Activated T-helper 1 cell treated with anti-CD3 and anti-CD28 coated beads, Interleukin-2, amount 50 U/mL, for 16 hours (primary cell): Measurements from ENCODE around the gene PDE4D.
"Not testable (repeated sequence)": the region's sequence is repeated elsewhere in the genome, so short reads cannot be mapped to it uniquely, and the experiment has no call there.

Source experiments
- DNase-seq, 2 donors: peaks; one replicate each; pipeline ENCODE4 v3.0.0-alpha.2; 2020; ENCODE audit warnings: low read depth in 1 of 2, low spot score in 1 of 2

Gene PDE4D

DNA sequence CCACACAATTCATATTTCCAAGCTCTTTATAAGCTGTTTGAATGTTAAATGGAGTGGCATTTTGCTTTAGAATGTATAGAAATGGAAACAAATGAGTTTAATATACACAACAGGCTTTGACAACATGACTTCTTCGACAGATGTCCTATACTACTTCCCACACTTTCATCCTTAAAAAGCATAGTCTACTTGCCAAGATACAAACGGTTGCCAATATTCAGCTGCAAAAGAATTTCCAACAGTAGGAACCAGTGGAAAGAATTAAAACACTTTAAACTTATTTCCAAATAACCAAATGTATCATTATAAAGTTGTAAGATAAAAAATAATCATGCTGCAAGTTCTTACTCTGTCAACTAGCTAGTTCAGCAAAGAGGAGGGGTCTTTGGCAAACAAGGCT, 456.4 kb downstream of the PDE4D start:
- no peak for DNase-seq

DNA sequence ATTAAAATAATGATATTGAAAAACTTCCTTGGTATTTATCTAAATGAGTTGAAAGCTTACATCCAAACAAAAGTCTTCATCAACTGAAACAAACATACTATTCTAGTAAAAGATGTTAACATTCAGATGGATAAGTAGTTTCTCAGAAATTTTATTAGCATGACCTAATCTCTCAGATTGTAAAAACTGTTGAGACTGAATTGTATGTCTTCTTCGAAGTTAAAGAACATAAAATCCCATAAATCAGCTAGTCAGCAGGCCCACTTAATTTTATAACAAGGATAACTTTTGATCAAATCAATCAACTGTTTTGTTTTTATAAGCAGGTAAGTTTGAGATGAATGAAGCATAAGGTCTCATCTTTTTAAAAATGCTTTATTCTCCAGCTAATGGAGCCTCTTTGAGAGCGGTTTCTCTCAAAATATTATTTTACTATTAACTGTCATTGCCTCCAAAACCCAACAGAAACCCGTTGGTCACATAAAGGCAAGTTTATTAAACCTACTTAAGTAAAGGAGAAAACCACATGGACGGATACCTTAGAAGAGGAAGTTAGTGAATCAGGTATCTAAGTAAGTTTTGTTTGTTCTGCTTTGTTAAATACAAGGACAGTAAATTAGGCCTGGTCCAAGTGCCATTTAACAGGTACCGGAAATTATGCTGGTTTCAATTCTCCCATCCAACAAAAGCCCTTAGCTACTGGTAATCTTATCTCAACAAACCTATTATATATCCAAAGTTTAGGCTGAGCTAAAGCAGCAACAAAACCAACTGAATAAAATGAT, 457.0 kb downstream of the PDE4D start:
- DNase-seq = no peak

DNA sequence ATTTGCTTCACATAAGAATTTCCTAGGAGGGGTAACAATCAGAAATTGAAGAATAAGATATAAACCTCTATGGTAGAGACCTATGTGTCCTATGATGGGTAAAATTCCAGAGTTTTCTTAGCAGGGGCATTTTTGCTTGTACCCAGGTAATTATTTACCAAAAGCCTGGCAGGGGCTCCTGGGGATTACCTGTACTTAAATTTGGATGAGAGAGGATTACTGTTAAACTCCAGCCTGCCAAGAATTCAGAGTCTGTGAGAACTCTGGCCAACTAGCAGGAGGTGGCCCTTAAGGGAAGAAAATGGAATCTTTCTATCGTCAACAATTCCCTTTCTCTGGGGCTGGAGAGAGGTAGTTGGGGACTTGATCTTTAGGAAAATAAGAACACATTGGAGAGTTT, 460.4 kb downstream of the PDE4D start:
- no peak for DNase-seq

DNA sequence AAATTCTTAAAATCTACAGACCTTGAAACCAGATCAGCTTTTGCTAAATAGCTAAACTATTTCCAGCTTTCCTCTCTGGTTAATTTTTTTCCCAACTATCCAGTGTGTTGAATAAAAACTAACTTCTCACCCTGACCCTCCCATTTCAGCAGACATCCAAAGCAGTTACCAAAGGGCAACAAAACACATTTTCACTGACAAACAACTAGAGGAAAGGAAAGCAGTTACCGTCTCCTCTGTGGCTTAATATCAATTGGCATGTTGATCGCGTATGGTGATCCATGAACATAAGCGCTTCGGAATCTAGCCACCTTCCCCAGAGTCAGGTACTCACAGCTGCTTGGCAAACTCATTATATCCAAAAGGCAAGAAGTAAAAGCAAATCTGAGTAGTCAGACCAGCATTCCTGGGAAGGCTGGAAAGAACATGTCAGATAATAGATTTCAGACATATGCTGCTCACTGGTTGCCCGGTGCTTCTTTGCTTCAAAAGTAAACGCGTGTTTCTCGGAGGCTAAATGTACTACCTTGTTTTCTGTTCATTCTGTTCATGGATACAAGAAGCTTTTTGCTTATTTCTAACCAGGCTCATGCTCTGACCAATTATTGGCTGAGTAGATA, 463.4 kb downstream of the PDE4D start:
- no peak for DNase-seq

DNA sequence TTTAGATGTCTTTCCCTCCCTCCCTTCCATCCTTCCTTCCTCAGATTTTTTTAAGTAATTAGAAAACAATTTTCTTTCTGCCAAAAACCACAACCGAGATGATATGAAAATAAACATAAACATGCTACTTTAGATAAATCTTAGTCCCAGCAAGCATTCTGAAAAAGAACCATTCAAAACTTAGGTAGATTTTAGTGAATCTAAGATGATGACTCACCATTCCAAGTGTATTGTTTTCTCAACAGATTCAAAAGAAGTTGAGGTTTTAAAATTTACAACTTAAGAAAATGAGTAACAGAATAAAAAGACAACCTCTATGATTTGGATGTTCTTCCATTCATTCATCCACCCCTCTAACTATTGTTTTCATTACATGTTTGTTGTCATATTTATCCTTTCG, 465.1 kb downstream of the PDE4D start:
- DNase-seq = no peak

DNA sequence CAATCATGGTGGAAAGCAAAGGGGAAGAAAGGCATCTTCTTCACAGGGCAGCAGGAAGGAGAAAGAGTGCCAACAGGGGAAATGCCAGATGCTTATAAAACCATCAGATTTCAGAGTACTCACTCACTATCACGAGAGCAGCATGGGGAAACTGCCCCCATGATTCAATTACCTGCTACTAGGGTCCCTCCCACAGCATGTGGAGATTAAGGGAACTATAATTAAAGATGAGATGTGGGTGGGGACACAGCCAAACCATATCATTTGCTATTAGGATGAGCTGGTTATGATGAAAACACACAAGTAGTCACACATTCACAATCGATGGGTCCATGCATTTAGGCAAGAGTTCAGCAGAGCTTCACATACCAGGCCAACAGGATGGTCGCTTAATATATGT, 469.0 kb downstream of the PDE4D start:
- DNase-seq = no peak

DNA sequence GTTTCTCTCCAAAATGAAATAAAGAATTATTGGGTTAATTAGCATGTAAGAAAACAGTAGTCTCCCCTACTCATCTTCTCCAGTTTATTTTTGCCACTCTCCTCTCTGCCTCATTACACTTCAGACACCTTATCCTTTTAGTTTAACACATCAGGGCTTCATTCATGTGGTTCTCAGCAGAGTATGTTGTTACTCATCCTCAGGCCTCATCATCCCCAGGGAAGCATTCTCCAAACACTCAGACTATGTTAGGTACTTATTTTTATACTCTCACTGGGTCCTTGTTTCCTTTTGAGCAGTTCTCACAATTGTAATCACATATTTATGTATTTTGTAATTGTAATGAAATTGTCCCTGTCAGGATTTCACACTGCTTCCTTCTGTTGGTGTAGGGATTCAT, 470.5 kb downstream of the PDE4D start:
- no peak for DNase-seq

DNA sequence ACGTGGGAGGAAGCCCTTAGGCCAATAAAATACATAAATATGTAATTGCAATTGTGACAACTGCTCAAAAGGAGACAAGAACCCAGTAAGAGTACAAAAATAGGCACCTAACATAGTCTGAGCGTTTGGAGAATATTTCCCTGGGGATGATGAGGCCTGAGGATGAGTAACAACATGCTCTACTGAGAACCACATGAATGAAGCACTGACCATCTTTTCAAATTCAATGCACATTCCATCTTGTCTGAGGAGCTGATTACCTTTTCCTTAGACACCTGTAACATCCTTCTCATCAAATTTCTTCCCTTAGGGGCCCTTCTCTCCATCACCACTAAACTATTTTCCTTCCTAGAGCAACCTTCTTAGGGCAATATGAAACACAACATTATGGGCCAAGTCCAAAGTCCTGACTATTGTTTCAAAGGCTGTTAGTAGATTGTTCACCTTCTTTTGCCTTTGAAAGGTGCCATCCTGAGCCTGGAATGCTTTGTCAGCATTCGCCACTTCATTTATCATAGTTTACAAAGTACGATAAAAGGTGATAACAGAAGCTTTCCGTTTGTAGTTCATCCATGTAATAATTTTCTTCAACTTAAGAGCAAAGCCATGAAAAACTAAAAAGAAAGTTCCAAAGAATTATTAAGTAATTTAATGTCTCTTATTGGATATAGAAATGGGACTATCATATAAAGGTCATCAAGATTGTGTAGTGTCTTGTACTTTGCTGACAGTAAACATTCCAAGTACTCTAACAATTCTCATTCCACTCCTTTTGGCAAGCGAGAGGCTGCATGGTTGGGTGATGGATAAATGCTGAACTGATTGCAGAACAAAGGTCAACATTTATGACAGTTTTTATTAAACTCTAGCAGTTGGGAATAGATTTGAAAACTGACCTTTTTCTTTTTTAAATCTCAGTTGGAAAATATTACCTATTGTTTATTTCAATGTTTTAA, 471.3 kb downstream of the PDE4D start:
- no peak for DNase-seq

DNA sequence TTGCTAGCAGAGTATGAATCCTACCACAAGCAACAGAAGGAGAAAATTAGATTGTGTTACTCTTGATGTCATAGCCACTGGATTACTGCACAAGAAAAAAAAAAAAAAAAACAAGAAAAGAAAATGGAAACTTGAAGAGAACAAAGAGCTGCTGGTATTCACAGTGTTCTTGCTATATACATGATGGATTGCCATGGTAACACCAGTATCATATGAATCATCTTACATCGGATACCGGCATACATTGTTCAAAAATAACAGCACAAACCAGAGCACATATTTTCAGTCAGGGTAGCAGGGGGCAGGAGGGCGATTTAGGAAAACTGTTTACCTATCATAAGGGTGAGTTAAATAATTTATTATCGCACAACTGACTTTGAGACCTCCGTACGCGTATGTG, 472.9 kb downstream of the PDE4D start:
- DNase-seq = no peak

DNA sequence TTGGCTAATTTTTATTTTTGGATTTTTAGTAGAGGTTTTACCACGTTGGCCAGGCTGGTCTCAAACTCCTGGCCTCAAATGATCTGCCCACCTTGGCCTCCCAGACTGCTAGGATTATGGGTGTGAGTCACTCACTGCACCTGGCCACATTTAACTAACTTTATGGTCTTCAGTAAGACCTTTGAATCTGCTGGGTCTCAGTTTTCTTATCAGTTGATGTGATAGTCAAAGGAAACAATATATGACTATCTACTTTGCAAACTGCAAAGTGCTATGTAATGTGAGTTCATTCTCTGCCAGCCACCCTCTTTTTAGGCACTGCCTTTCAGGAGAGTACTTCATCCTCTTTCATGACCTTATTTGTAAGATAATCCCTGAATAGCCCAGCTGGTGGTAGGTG, 474.7 kb downstream of the PDE4D start:
- DNase-seq = no peak

DNA sequence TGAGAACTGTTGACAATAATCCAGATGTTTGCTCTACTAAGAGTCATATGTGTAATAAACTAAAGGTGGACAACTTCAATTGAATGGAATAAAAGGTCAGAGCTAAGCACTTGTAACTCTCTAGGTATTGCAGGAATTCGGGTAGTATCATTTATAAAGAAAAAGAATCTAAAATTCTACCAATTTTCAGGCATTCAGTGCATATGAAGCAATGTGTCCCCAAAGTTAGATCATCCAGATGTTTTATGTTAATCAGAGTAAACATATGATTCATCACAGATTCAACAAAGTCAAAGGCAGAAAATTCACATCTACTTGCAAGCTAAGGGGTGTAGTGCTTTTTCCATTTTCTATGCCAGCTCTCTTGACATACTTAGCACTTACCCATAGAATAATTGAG, 477.1 kb downstream of the PDE4D start:
- no peak for DNase-seq

DNA sequence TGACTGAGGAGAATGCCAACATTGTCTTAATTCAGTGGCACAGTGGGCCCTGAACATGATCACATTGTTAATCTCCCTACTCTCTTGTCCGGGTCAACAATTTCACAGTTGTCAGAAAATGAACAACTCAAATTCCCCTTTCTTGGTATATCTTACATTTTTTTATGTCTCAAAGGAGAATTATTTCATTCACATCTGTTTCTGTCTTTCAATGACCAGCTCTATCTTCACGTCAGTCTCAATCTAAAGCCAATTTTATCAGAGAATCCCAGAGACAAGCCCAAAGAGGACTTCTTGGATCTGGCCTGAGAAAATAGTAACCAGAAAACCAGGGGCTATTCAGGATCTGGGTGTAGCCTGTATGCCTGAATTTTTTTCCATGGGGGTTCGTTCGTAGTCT, 477.5 kb downstream of the PDE4D start:
- no peak for DNase-seq

DNA sequence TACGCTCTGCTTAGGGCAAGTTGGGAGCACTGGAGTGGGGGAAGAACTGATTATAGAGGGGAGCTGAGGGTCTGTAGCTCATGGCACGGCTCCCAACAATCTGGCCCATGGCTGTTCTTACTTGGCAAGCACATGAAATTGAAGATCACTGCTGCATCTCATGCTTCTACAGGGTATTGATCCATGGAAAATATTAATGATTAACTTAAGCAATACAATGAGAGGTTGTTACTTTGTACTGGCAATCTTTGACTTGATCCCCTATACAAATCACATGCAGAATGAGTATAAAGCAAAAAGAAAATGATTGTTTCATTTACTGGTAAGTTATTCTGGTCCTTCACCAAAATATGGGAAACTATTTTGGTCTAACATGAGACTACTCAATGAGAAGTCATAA, 481.1 kb downstream of the PDE4D start:
- no peak for DNase-seq

DNA sequence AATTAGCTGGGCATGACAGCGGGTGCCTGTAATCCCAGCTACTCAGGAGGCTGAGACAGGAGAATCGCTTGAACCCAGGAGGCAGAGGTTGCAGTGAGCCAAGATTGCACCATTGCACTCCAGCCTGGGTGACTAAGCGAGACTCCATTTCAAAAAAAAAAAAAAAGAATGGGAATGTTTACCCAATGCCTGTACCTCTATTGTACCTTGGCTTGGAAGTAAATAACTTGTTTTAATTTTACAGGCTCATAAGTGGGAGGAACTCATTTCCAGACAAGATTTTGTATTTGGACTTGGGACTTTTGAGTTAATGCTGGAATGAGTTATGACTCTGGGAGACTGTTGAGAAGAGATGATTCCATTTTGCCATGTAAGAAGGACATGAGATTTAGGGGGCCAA, 484.5 kb downstream of the PDE4D start:
- DNase-seq = not testable (repeated sequence)

DNA sequence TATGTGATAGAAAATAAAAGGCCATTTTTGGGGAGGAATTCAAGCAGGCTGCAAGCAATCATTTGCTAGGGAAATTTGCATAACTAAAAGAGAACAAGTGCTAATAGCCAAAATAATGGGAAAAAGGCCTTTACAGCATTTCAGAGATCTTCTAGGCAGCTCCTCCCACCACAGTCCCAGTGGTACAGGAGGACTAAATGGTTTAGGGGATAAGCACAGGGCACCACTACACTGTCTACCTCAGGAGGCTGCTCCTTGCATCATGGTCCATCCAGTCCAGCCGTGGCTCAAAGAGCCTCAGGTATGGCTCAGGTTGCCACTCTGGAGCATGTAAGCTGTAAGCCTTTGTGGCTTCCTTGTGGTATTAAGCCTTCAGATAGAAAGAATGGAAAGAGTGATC, 485.6 kb downstream of the PDE4D start:
- no peak for DNase-seq

DNA sequence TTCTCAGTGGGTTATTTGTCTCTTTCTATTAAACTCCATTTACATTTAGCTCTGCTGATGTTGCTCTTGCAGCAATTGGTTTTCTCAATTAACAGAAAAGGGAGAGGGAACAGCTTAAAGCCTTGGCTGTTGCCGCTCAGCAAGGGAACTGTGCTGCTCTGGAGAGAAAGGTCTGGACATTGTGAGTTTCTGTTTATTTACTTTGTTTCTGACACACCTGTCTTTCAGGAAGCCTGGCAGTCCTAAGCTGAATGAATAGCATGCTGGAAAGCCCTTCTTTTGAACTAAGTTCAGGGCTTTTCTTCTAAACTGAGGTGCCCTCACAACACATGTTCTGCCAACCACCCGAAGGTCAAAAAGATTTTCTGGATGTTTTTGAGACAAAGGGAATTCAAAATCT, 491.9 kb downstream of the PDE4D start:
- no peak for DNase-seq

DNA sequence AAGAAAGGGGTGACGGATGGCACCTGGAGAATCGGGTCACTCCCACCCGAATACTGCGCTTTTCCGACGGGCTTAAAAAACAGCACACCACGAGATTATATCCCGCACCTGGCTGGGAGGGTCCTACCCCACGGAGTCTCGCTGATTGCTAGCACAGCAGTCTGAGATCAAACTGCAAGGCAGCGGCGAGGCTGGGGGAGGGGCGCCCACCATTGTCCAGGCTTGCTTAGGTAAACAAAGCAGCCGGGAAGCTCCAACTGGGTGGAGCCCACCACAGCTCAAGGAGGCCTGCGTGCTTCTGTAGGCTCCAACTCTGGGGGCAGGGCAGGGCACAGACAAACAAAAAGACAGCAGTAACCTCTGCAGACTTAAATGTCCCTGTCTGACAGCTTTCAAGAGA, 498.6 kb downstream of the PDE4D start:
- not testable (repeated sequence) for DNase-seq

DNA sequence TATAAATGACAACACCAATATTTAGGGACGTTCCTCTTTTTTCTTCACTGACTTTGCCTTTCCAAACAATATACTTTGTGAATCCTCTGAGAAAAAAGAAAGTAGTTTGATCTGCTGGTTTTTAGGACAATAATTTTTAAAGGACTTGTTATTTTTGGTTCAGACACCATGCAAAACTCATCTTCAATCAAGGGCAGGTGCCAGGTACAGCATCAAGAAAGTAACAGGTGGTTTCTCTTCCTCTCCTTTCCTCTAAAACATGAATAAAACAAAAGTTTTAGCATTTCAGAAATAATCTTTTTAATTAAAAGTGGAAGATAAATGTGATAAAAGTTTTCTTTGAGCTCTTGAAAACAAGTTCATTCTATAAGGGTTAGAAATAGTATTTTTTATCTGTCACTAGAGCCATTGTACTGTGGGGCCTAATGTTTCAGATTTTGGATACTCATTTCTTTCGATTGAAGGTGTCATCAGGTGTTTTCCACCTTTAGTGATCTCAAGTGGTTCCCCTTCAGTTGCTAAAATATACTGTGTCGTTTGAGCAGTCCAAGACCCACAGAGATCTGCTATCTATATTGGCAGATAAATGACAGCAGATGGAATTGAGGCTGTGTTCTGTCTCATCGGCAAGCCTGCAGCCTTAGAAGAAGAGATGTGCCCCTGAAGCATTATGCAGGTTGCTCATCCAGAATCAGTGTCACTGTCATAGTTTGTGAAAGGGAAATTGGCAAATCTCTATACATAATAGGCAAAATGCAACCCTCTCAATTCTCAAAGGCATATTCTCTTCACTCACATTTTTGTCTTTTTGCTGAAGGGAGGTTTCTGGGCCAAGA, 499.7 kb downstream of the PDE4D start:
- DNase-seq = no peak

DNA sequence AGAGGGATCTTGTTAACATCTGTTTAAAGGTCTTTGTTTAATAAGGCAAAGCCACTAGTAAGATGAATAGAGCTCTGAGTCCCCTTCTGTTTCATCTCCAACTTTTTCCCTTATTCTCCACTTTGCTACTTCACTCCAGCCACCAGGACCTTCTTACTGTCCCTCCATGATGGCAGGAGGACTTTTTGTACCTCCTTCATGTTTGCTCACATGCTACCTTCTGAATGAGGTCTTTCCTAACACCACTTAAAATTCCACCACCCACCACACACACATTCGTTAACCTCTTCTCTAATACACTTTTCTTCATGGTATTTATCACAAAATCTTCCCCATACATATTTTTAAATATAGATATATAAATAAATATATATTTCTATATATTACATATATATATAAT, 501.9 kb downstream of the PDE4D start:
- DNase-seq = no peak

DNA sequence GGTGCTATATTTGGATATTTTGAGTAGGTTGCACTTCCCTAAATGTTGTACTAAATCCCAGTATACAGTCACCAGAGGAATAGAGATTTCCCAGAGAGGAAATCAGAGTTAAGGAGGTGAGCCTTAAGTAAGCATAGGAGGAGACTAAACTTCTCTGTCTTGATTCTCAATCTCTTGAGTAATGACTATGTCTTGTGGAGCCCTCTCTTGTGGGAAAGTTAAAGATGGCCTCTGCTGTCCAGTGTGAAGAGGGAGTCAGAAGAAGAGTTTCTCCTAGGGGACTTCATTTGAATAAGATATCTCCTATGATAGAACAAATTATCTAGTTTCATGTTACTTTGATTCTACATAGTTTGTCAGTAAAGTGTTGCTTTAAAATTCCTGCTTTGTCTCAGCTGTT, 502.5 kb downstream of the PDE4D start:
- no peak for DNase-seq

DNA sequence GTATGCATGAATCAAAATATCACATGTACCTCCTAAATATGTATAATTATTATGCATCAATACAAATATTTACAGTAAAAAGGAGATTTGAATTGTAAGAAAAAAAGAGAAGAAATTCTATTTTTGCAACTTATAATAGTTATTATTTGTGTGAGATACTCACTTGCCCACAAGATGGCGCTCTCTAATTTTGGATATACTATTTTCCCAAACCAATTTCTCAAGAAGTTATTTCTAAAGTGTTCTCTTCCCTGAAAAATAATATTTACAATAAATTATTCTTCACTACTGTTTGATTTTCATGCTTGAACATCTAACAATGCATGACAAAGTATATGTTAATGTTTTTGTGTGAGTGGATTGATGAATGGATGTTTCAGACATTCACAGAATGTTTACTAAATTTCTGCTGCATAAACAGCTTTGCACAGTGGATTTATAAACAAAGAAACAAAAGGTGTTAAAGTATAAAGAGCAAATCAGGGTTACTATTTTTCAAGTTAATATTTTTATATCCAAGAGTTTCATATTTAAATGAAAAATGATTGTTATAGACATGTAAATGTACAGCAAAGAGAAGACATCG, 503.4 kb downstream of the PDE4D start:
- no peak for DNase-seq
